Muscle of leg (tissue), 11 donors: ENCODE measurements around the gene EIF3B. TPM values are rescaled to one million over a fixed set of nuclear protein-coding genes. Genes with fewer than 3 reads are reported as not detected.
"Not testable (repeated sequence)": the region's sequence is repeated elsewhere in the genome, so short reads cannot be mapped to it uniquely, and the experiment has no call there.

ENCODE experiments used
- DNase-seq: peaks from one replicate; pipeline ENCODE4 v3.0.0; 2013
- H3K27ac ChIP-seq: one replicate; pipeline ENCODE4 v1.5.1; 2013; ENCODE audit warnings: mild to moderate bottlenecking, low read length, control low read depth
- H3K27me3 ChIP-seq: one replicate; pipeline ENCODE4 v1.6.1; 2013; ENCODE audit warnings: low read length; ENCODE audit not compliant: control insufficient read depth, insufficient read depth
- H3K36me3 ChIP-seq: one replicate; pipeline ENCODE4 v1.6.1; 2013; ENCODE audit warnings: low read length; ENCODE audit not compliant: control insufficient read depth, insufficient read depth
- H3K4me1 ChIP-seq: one replicate; pipeline ENCODE4 v1.6.1; 2013; ENCODE audit warnings: low read length; ENCODE audit not compliant: control insufficient read depth, insufficient read depth
- H3K4me3 ChIP-seq: one replicate; pipeline ENCODE4 v1.5.1; 2013; ENCODE audit warnings: low read length, control low read depth
- H3K9me3 ChIP-seq: replicated peaks from 2 replicates; pipeline ENCODE4 v1.6.1; 2013; ENCODE audit warnings: low read depth, low read length; ENCODE audit not compliant: control insufficient read depth
- WGBS: methylation state at CpG from one replicate; pipeline ENCODE4 v1.1.5; 2013; ENCODE audit warnings: missing lambda C conversion rate; ENCODE audit not compliant: insufficient coverage; 5-methylcytosine and 5-hydroxymethylcytosine counted together
- polyA plus RNA-seq, 8 donors: library from polyadenylated mRNA; unstranded; fragments of 120-200 nt; gene quantifications; one replicate each; pipeline versions ENCODE4 v1.2.1 to v1.2.3, GENCODE V29; 2013; ENCODE audit warnings: inconsistent platforms in 1 of 8, low replicate concordance in 1 of 8; ENCODE audit not compliant: insufficient read length in 8 of 8, insufficient read depth in 1 of 8
- total RNA-seq: library from RNA; stranded (reverse); fragments of 120-200 nt; gene quantifications from one replicate; pipeline ENCODE4 v1.2.4, GENCODE V29; 2013

The EIF3B gene
- total and polyA plus RNA-seq, 9 donors = 92.7 to 116 (median 96.7) TPM

DNA sequence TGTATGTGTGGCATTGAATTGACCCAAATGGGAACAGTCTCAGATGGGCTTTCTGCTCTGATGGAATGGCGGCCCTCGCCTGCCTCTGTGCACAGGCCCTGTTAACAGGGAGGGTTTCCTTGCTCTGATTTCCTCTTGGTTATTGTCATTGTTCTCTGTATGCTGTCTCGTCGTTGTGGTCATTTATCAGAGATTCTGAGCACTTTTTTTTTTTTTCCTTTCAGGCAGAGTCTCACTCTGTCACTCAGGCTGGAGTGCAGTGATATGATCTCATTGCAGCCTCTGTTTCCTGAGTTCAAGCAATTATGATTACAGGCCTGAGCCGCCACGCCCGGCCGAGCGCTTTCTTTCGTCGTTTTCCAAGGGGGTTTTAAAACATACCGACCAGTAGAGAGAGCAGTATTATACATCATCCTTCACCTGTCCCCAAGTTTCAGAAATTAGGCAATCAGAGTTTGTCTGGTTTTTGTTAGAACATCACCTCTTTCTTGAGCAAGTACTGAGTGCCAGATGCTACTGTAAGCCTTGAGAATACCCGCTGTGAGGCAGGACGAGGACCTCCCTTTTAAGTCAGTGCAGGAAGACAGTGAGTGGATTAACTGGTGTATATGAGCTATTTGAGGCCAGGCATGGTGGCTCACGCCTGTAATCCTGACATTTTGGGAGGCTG is 55.3 kb downstream of the EIF3B start:
- 72% methylated on average over 6 of the region's 15 CpGs for WGBS
- Histone ChIP-seq H3K36me3 (no peaks in the 10 kb centered on the region), H3K27me3 (no peaks in the 10 kb centered on the region), H3K9me3 (no peaks in the 10 kb centered on the region), H3K4me1 (peaks cover 10% of the 10 kb centered on the region), H3K4me3 (no peak overlapping the region), H3K27ac (peak overlapping the region; percentile 79)
- no peak for DNase-seq

GRCh38 chr7:2411049-2411448 is 56.4 kb downstream of the EIF3B start:
- H3K36me3 ChIP-seq = no peaks in the 10 kb centered on the region
- no peak overlapping the region for H3K27ac ChIP-seq
- peaks cover 2% of the 10 kb centered on the region for H3K4me1 ChIP-seq
- DNase-seq = no peak
- H3K9me3 ChIP-seq = no peaks in the 10 kb centered on the region
- no peak overlapping the region for H3K4me3 ChIP-seq
- H3K27me3 ChIP-seq = no peaks in the 10 kb centered on the region
- WGBS = no CpG with 5 or more reads among the region's 1 CpG

GRCh38 chr7:2411815-2412586 is 57.4 kb downstream of the EIF3B start:
- no CpG with 5 or more reads among the region's 12 CpGs for WGBS
- H3K4me1 ChIP-seq = peaks cover 2% of the 10 kb centered on the region
- no peaks in the 10 kb centered on the region for H3K36me3 ChIP-seq
- no peaks in the 10 kb centered on the region for H3K9me3 ChIP-seq
- H3K27me3 ChIP-seq = no peaks in the 10 kb centered on the region
- no peak overlapping the region for H3K27ac ChIP-seq
- no peak for DNase-seq
- no peak overlapping the region for H3K4me3 ChIP-seq

GRCh38 chr7:2412587-2413201 is 58.1 kb downstream of the EIF3B start:
- whole genome bisulfite sequencing = no CpG with 5 or more reads among the region's 3 CpGs
- Histone ChIP-seq H3K4me3 (no peak overlapping the region), H3K36me3 (peaks cover under 1% of the 10 kb centered on the region), H3K9me3 (no peaks in the 10 kb centered on the region), H3K4me1 (peaks cover 5% of the 10 kb centered on the region), H3K27me3 (no peaks in the 10 kb centered on the region), H3K27ac (no peak overlapping the region)
- DNase-seq = no peak

DNA sequence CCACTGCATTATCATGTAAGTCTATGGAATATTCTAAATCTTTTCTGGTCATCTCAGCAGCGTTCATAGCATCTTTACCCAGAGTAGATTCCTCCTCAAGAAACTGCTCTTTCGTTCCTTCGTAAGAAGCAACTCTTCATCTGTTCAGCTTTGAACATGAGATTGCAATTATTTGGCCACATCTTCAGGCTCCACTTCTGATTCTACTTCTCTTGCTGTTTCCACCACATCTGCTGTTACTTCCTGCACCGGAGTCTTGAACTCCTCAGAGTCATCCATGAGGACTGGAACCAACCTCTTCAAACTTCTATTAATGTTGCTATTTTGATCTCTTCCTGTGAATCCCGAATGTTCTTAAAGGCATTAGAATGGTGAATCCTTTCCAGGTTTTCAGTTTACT is 61.4 kb downstream of the EIF3B start:
- Histone ChIP-seq H3K36me3 (peaks cover 9% of the 10 kb centered on the region), H3K27ac (peak overlapping the region; percentile 20), H3K9me3 (no peaks in the 10 kb centered on the region), H3K27me3 (no peaks in the 10 kb centered on the region), H3K4me3 (no peak overlapping the region), H3K4me1 (peaks cover 9% of the 10 kb centered on the region)
- WGBS = 71% methylated on average over 3 of the region's 5 CpGs
- DNase-seq = no peak

- Histone ChIP-seq H3K4me3 (no peak overlapping the region), H3K27ac (no peak overlapping the region), H3K4me1 (peaks cover 9% of the 10 kb centered on the region), H3K9me3 (no peaks in the 10 kb centered on the region), H3K36me3 (peaks cover 9% of the 10 kb centered on the region), H3K27me3 (no peaks in the 10 kb centered on the region)
- 92% methylated on average over 5 of the region's 6 CpGs for WGBS
- DNase-seq = no peak
These were observed 62.0 kb downstream of the EIF3B start for GRCh38 chr7:2416650-2417049.

DNA sequence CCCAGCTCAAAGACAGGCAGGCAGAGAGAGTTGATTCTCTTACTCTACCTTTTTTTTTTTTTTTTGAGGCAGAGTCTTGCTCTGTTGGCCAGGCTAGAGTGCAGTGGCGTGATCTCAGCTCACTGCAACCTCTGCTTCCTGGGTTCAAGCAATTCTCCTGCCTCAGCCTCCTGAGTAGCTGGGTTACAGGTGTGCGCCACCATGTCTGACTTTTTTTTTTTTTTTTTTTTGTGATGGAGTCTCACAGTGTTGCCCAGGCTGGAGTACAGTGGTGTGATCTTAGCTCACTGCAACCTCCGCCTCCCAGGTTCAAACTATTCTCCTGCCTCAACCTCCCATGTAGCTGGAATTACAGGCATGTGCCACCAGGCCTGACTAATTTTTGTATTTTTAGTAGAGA is 62.6 kb downstream of the EIF3B start:
- not testable (repeated sequence) for DNase-seq, H3K36me3 ChIP-seq, H3K4me1 ChIP-seq, H3K27ac ChIP-seq, H3K9me3 ChIP-seq, H3K27me3 ChIP-seq, H3K4me3 ChIP-seq
- WGBS = no CpG with 5 or more reads among the region's 3 CpGs

DNA sequence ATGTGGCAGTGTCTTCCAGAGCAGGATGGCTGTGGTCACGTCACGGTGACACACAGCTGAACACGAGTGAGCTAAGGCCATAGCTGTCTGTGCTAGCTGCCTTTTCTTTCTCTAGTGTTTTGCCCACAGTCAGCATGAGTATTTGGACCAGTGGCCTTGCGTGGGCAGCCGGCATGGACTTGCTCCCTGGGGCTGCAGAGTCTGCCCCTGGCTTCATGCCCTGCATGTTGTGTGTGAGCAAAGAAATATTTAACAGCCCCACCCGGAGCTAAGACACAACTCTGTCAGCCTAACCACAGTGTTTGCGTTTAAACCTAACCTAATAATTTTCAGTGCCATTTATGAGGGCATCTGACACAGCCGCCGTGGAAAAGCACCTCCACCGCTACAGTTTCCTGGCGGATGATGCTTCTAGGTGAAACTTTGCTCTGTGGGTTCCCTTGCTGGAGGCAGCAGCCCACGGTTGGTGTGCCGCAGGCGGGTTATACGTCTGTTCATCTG is 63.4 kb downstream of the EIF3B start:
- no peaks in the 10 kb centered on the region for H3K27me3 ChIP-seq

DNA sequence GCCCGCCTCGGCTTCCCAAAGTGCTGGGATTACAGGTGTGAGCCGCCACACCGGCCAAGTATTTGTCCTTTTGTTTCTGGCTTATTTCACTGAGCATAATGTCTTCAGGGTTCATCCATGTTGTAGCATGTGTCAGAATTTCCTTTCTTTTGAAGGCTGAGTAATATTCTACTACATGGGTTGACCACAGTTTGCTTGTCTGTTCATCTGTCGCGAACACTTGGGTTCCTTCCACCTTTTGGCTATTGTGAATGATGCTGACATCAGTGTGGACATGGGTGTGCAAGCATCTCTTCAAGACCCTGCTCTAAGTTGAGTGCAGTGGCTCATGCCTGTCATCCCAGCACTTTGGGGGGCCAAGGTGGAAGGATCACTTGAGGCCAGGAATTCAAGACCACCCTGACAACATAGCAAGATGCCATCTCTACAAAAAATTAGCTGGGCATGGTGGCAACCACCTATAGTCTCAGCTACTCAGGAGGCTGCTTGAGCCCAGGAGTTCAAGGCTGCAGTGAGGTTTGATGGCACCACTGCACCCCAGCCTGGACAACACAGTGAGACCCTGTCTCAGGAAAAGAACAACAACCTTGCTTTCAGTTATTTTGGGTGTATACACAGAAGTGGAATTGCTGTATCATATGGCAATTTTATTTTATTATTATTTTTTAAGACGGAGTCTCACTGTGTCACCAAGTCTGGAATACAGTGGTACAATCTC is 65.7 kb downstream of the EIF3B start:
- H3K27ac ChIP-seq = no peak overlapping the region
- H3K4me3 ChIP-seq = no peak overlapping the region
- no peaks in the 10 kb centered on the region for H3K9me3 ChIP-seq
- WGBS = 100% methylated on average over 1 of the region's 7 CpGs
- peaks cover 9% of the 10 kb centered on the region for H3K4me1 ChIP-seq
- H3K27me3 ChIP-seq = no peaks in the 10 kb centered on the region
- DNase-seq = no peak
- H3K36me3 ChIP-seq = peaks cover 9% of the 10 kb centered on the region

More for the DNA sequence above, 63.4 kb downstream of the EIF3B start:
- Histone ChIP-seq H3K9me3 (no peaks in the 10 kb centered on the region), H3K4me3 (no peak overlapping the region), H3K27ac (no peak overlapping the region), H3K36me3 (peaks cover 9% of the 10 kb centered on the region), H3K4me1 (peaks cover 9% of the 10 kb centered on the region)
- 72% methylated on average over 10 of the region's 15 CpGs for WGBS
- DNase-seq = no peak

GRCh38 chr7:2421943-2422310 is 67.3 kb downstream of the EIF3B start:
- peaks cover 9% of the 10 kb centered on the region for H3K4me1 ChIP-seq
- H3K4me3 ChIP-seq = no peak overlapping the region

More at GRCh38 chr7:2421943-2422310, 67.3 kb downstream of the EIF3B start:
- DNase-seq = no peak
- peaks cover 9% of the 10 kb centered on the region for H3K36me3 ChIP-seq
- H3K27ac ChIP-seq = no peak overlapping the region
- H3K9me3 ChIP-seq = no peaks in the 10 kb centered on the region
- H3K27me3 ChIP-seq = no peaks in the 10 kb centered on the region
- 85% methylated on average over 4 of the region's 9 CpGs for WGBS
